ENCODE measurements around the gene TMEM178A. TPM values are rescaled to one million over a fixed set of nuclear protein-coding genes. Genes with fewer than 3 reads are reported as not detected.

The TMEM178A gene
- total RNA-seq, 1 donor from 2014 or later: 19.2 TPM

- H3K4me3 ChIP-seq: no peak overlapping the region
- Mint-ChIP-seq H3K4me1 (peaks cover 3% of the 10 kb centered on the region), H3K27ac (no peak overlapping the region), H3K27me3 (ENCODE audit: insufficient read depth, low read depth) (no peaks in the 10 kb centered on the region), H3K4me3 (no peak overlapping the region), H3K36me3 (peaks cover 47% of the 10 kb centered on the region), H3K9me3 (peaks cover 22% of the 10 kb centered on the region)
- H3K9me3 ChIP-seq (ENCODE audit: low read depth): no peaks in the 10 kb centered on the region
- H3K4me1 ChIP-seq: no peaks in the 10 kb centered on the region
- no peak overlapping the region for H2AFZ ChIP-seq (replicated peaks)
- no peak overlapping the region for H3K9ac ChIP-seq
- no peak overlapping the region for H3K27ac ChIP-seq
- H3K36me3 ChIP-seq: no peaks in the 10 kb centered on the region
- H3K79me2 ChIP-seq (ENCODE audit: low read depth): no peaks in the 10 kb centered on the region
- DNase-seq (ENCODE audit: low spot score): no peak
- TF ChIP-seq CTCF (IDR thresholded peaks at IDR 0.05) (no peak), EZH2 (IDR thresholded peaks at IDR 0.05) (no peak), EZH2phosphoT487 (IDR thresholded peaks at IDR 0.05) (no peak)
- no peaks in the 10 kb centered on the region for H3K27me3 ChIP-seq
- H4K20me1 ChIP-seq (ENCODE audit: low read depth): no peaks in the 10 kb centered on the region
- no peaks in the 10 kb centered on the region for H3F3A ChIP-seq (ENCODE audit: low read depth)
- no peak overlapping the region for H3K4me2 ChIP-seq
These were observed 10.6 kb downstream of the TMEM178A start for GRCh38 chr2:39676342-39676741.

GRCh38 chr2:39678170-39678569 lies 12.5 kb downstream of the TMEM178A start:
- Histone ChIP-seq H2AFZ (replicated peaks) (no peak overlapping the region), H3K27me3 (no peaks in the 10 kb centered on the region), H3K4me1 (no peaks in the 10 kb centered on the region), H3F3A (ENCODE audit: low read depth) (no peaks in the 10 kb centered on the region), H3K4me2 (no peak overlapping the region), H3K27ac (no peak overlapping the region), H3K79me2 (ENCODE audit: low read depth) (no peaks in the 10 kb centered on the region), H3K4me3 (no peak overlapping the region), H3K9me3 (ENCODE audit: low read depth) (no peaks in the 10 kb centered on the region), H3K9ac (no peak overlapping the region), H3K36me3 (no peaks in the 10 kb centered on the region), H4K20me1 (ENCODE audit: low read depth) (no peaks in the 10 kb centered on the region)
- Mint-ChIP-seq H3K9me3 (peaks cover 22% of the 10 kb centered on the region), H3K4me1 (peaks cover 3% of the 10 kb centered on the region), H3K27ac (no peak overlapping the region), H3K36me3 (peaks cover 39% of the 10 kb centered on the region), H3K27me3 (ENCODE audit: insufficient read depth, low read depth) (no peaks in the 10 kb centered on the region), H3K4me3 (no peak overlapping the region)
- DNase-seq (ENCODE audit: low spot score): no peak
- TF ChIP-seq CTCF (IDR thresholded peaks at IDR 0.05) (no peak), EZH2 (IDR thresholded peaks at IDR 0.05) (no peak), EZH2phosphoT487 (IDR thresholded peaks at IDR 0.05) (no peak)

- Histone ChIP-seq H3K79me2 (ENCODE audit: low read depth) (no peaks in the 10 kb centered on the region), H3K4me1 (no peaks in the 10 kb centered on the region), H3K4me3 (no peak overlapping the region), H4K20me1 (ENCODE audit: low read depth) (no peaks in the 10 kb centered on the region), H3K27me3 (no peaks in the 10 kb centered on the region), H3K27ac (no peak overlapping the region), H3K36me3 (no peaks in the 10 kb centered on the region), H3K9ac (no peak overlapping the region), H3K9me3 (ENCODE audit: low read depth) (no peaks in the 10 kb centered on the region), H3F3A (ENCODE audit: low read depth) (no peaks in the 10 kb centered on the region), H2AFZ (replicated peaks) (no peak overlapping the region), H3K4me2 (no peak overlapping the region)
- no peak for TF ChIP-seq EZH2 (IDR thresholded peaks at IDR 0.05)
- TF ChIP-seq CTCF (IDR thresholded peaks at IDR 0.05): no peak
- TF ChIP-seq EZH2phosphoT487 (IDR thresholded peaks at IDR 0.05): no peak
- Mint-ChIP-seq H3K4me3 (no peak overlapping the region), H3K36me3 (peaks cover 29% of the 10 kb centered on the region), H3K9me3 (peaks cover 19% of the 10 kb centered on the region), H3K27ac (no peak overlapping the region), H3K27me3 (ENCODE audit: insufficient read depth, low read depth) (no peaks in the 10 kb centered on the region), H3K4me1 (peaks cover 3% of the 10 kb centered on the region)
- DNase-seq (ENCODE audit: low spot score): no peak
These were observed 14.1 kb downstream of the TMEM178A start for GRCh38 chr2:39679805-39680204.

All from neural progenitor cell (in vitro differentiated cells).